ENCODE results near the gene AGPAT1. TPM values are rescaled to one million over a fixed set of nuclear protein-coding genes. Genes with fewer than 3 reads are reported as not detected.

Gene AGPAT1
- total RNA-seq, 1 donor from 2014 or later = 57.2 TPM

GRCh38 chr6:32191696-32192607 lies 16.1 kb upstream of the AGPAT1 start:
- H3K36me3 ChIP-seq (ENCODE audit: control insufficient read depth, insufficient read depth, low read length) = no peaks in the 10 kb centered on the region
- no peaks in the 10 kb centered on the region for H3K27me3 ChIP-seq (ENCODE audit: control insufficient read depth, insufficient read depth, low read length)
- TF ChIP-seq CTCF (IDR thresholded peaks at IDR 0.05; ENCODE audit: insufficient read depth, low read length, poor library complexity, severe bottlenecking) = no peak
- no peak for DNase-seq (ENCODE audit: low read depth)
- H3K4me3 ChIP-seq (ENCODE audit: low read depth, low read length) = no peak overlapping the region

GRCh38 chr6:32190911-32191677 lies 15.2 kb upstream of the AGPAT1 start:
- DNase-seq (ENCODE audit: low read depth) = no peak
- H3K4me3 ChIP-seq (ENCODE audit: low read depth, low read length) = no peak overlapping the region
- H3K36me3 ChIP-seq (ENCODE audit: control insufficient read depth, insufficient read depth, low read length) = no peaks in the 10 kb centered on the region
- H3K27me3 ChIP-seq (ENCODE audit: control insufficient read depth, insufficient read depth, low read length) = no peaks in the 10 kb centered on the region
- TF ChIP-seq CTCF (IDR thresholded peaks at IDR 0.05; ENCODE audit: insufficient read depth, low read length, poor library complexity, severe bottlenecking) = no peak

GRCh38 chr6:32190054-32190851 lies 14.4 kb upstream of the AGPAT1 start, which contains the start of gene PBX2:
Gene PBX2, minus strand, starts transcription at chr6:32190202. Its CDS starts 287 bp downstream, at chr6:32189915.
- TF ChIP-seq CTCF (IDR thresholded peaks at IDR 0.05; ENCODE audit: insufficient read depth, low read length, poor library complexity, severe bottlenecking) = no peak
- H3K27me3 ChIP-seq (ENCODE audit: control insufficient read depth, insufficient read depth, low read length) = no peaks in the 10 kb centered on the region
- DNase-seq (ENCODE audit: low read depth) = peak; percentile 65

GRCh38 chr6:32189742-32190053 lies 13.8 kb upstream of the AGPAT1 start:
- Histone ChIP-seq H3K36me3 (ENCODE audit: control insufficient read depth, insufficient read depth, low read length) (no peaks in the 10 kb centered on the region), H3K27me3 (ENCODE audit: control insufficient read depth, insufficient read depth, low read length) (no peaks in the 10 kb centered on the region), H3K4me3 (ENCODE audit: low read depth, low read length) (peak overlapping the region; percentile 71)
- no peak for DNase-seq (ENCODE audit: low read depth)
- TF ChIP-seq CTCF (IDR thresholded peaks at IDR 0.05; ENCODE audit: insufficient read depth, low read length, poor library complexity, severe bottlenecking) = no peak

More at GRCh38 chr6:32190054-32190851, 14.4 kb upstream of the AGPAT1 start, which contains the start of gene PBX2:
- H3K36me3 ChIP-seq (ENCODE audit: control insufficient read depth, insufficient read depth, low read length) = no peaks in the 10 kb centered on the region
- peak within 1 kb of the TSS; percentile 71 for H3K4me3 ChIP-seq (ENCODE audit: low read depth, low read length)

GRCh38 chr6:32189069-32189741 lies 13.3 kb upstream of the AGPAT1 start:
- Histone ChIP-seq H3K36me3 (ENCODE audit: control insufficient read depth, insufficient read depth, low read length) (no peaks in the 10 kb centered on the region), H3K4me3 (ENCODE audit: low read depth, low read length) (peak overlapping the region; percentile 71), H3K27me3 (ENCODE audit: control insufficient read depth, insufficient read depth, low read length) (no peaks in the 10 kb centered on the region)
- TF ChIP-seq CTCF (IDR thresholded peaks at IDR 0.05; ENCODE audit: insufficient read depth, low read length, poor library complexity, severe bottlenecking) = no peak
- DNase-seq (ENCODE audit: low read depth) = no peak
